ENCODE data around the gene ZCRB1.
"Not testable (repeated sequence)": the region's sequence is repeated elsewhere in the genome, so short reads cannot be mapped to it uniquely, and the experiment has no call there.

The ZCRB1 gene

GRCh38 chr12:42325653-42326474, at the start of gene ZCRB1, which contains the start of gene PPHLN1:
TSS of gene ZCRB1 (minus strand) at chr12:42326094. CDS start at chr12:42324102, 1,992 bp downstream.
TSS of gene PPHLN1 (plus strand) at chr12:42326167. CDS start at chr12:42335903, 9,736 bp downstream.
- peak; percentile 93 for DNase-seq

GRCh38 chr12:42373669-42374068, 47.8 kb upstream of the ZCRB1 start:
- DNase-seq: no peak

GRCh38 chr12:42372154-42372791, 46.4 kb upstream of the ZCRB1 start:
- DNase-seq: no peak

- no peak for DNase-seq
These were observed 44.1 kb upstream of the ZCRB1 start for GRCh38 chr12:42370013-42370412.

GRCh38 chr12:42365486-42365885, 39.6 kb upstream of the ZCRB1 start:
- DNase-seq: no peak

GRCh38 chr12:42364692-42365091, 38.8 kb upstream of the ZCRB1 start:
- DNase-seq: no peak

- DNase-seq: no peak
These were observed 36.9 kb upstream of the ZCRB1 start for GRCh38 chr12:42362647-42363260.

GRCh38 chr12:42361909-42362646, 36.2 kb upstream of the ZCRB1 start:
- DNase-seq: no peak

GRCh38 chr12:42360747-42361403, 35.0 kb upstream of the ZCRB1 start:
- DNase-seq: no peak

GRCh38 chr12:42356344-42356743, 30.4 kb upstream of the ZCRB1 start:
- no peak for DNase-seq

GRCh38 chr12:42350021-42350407, 24.1 kb upstream of the ZCRB1 start:
- DNase-seq: not testable (repeated sequence)

- DNase-seq: not testable (repeated sequence)
These were observed 23.5 kb upstream of the ZCRB1 start for GRCh38 chr12:42349119-42350020.

- DNase-seq: no peak
These were observed 20.6 kb upstream of the ZCRB1 start for GRCh38 chr12:42346403-42347002.

GRCh38 chr12:42343721-42344120, 17.8 kb upstream of the ZCRB1 start:
- DNase-seq: no peak

- DNase-seq: no peak
These were observed 16.1 kb upstream of the ZCRB1 start for GRCh38 chr12:42342028-42342427.

- DNase-seq: no peak
These were observed 12.4 kb upstream of the ZCRB1 start for GRCh38 chr12:42338280-42338679.

- no peak for DNase-seq
These were observed 10.4 kb upstream of the ZCRB1 start for GRCh38 chr12:42336286-42336685.

- no peak for DNase-seq
These were observed 6.7 kb upstream of the ZCRB1 start for GRCh38 chr12:42332301-42333285.

- not testable (repeated sequence) for DNase-seq
These were observed 4.2 kb upstream of the ZCRB1 start for GRCh38 chr12:42330097-42330496.

GRCh38 chr12:42327227-42327590, 1.3 kb upstream of the ZCRB1 start:
- DNase-seq: no peak

All from activated effector memory CD4-positive, alpha-beta T cell treated with anti-CD3 and anti-CD28 coated beads, Interleukin-2, amount 50 U/mL, for 16 hours (primary cell).